Renal cortical epithelial cell (primary cell): ENCODE measurements around the gene GCNT4. TPM values are rescaled to one million over a fixed set of nuclear protein-coding genes. Genes with fewer than 3 reads are reported as not detected.

Experiments used
- DNase-seq: peaks from one replicate; pipeline ENCODE4 v3.0.0-alpha.2; 2011; ENCODE audit warnings: low read depth
- total RNA-seq: library from RNA; depleted of rRNA; stranded (reverse); fragments of >200 nt; gene quantifications from 2 replicates; pipeline ENCODE4 v1.2.3, GENCODE V29; 2014

Gene GCNT4
- total RNA-seq, 1 donor from 2014 or later: 5.5 TPM

DNA sequence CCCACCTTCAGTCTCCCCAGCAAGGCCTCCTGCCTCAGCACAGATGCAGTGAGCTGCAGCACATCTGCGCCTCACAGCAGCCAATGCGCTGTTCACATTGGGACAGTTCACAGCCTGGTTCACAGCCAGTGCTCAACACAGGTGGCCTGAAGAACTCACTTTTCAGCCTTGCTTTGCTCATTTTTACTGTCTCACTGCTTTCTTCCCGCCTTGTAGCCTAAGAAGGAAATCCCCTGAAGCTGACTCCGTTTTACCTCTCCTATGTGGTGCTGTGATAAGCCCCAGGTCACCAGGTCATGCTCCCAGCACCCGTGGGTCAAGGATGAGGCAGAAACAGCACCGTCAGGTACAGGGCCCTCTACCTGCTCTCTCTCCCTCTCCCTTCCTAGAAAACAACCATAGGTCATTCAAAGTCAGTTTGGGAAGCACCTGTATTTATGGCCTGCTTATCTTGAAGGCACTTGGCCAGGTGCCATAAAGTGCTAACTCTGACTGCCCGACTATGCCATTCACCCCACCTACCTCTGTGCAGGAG, 1.1 kb downstream of the GCNT4 start:
- no peak for DNase-seq

DNA sequence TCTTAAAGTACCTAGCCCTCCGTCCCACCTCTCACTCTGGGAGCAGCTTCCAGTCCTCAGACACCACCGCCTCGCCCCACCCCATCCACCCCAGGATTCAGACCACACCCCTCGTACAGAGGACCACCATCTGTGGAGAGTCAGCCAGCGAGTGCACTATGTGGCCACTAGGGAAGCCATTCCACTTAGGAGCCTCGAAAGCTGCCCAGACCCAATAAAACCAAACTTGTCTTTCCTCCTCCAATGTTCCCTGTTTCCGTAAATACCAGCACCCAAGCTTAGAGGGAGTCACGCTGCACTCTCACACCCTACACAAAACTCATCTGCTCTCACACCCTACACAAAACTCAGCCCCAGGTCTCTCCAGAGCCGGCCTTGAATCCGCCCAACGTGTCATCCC, 1.9 kb downstream of the GCNT4 start:
- no peak for DNase-seq

DNA sequence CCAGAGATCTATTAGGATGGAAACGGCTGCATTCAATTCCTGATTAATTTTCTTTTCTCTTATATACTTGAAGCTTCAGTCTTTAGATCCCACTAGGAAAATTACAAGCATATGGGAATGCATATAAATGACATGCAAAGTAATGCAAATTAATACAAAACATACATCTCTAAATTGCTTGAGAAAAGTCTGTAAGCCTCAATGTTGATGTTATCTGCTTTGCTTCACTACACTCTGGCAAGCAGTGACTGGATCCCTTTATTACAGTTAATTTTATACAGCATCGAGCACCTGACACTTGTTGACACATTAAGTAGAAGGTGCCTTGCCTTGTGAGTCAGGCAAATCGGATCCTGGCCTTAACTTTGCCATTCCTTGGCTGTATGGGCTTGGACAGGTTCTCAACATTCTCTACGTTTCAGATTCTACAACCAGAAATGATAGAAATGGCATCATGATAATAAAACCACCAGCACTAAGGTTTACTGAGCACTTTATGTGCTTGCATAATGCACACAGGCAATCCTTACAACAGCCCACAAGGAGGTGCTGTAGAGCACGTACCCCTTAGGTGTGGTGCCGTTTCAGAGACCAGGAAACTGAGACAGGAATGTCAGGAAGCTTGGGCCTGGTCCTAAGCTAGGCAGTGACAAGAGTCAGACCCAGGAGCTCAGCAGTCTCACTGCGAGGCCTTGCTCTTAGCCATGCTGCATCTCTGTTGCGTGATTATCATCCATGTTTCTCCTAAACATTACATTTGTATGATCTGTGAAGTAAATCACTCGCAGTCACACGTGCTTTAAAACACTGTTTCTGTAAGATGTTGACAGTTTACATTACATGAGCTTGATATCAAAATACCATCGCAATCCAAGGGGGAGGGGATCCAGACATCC, 2.7 kb downstream of the GCNT4 start:
- peak; percentile 66 for DNase-seq

DNA sequence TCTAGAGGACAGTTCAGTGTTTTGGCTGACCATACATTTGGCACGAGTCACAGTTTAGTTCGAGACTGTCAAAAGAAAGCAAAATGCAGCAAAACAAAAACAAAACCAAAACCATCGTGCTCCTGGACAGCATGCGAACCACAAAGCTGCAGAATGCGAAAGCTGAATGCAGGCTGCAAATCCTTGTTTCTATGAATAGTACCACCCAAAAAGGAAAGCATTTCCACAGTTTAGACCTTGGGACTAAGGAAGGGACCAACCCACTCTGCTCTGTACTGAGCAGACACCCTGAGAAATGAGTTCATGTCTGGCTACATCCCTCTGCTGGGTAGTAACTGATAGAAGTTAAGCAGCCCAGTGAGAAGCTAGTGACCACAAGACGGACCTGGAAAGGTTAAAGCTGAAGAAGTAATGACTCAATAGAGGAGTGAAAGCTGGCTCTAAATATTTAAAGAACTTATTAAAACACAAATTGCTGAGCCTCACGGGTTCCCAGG, 3.9 kb downstream of the GCNT4 start:
- DNase-seq: peak; percentile 30

DNA sequence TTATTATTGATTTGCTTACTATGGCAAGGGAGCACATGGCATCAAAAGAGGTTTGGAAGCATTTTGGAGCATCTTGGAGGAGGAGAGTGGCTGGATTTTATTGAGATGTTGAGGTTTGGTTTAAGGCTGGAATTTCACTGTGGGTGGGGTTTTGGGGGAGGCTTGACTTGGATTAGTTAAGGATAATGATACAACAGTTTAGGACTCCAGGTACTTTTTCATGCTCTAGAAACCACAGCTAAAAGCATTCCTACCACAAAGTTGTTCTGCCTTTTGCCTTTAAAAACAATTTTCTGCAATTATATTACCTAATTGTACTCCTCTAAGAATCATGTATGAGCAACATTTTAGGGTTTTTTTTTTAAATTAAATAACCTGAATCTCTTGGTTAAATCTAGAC, 5.0 kb downstream of the GCNT4 start:
- DNase-seq: peak; percentile 53

DNA sequence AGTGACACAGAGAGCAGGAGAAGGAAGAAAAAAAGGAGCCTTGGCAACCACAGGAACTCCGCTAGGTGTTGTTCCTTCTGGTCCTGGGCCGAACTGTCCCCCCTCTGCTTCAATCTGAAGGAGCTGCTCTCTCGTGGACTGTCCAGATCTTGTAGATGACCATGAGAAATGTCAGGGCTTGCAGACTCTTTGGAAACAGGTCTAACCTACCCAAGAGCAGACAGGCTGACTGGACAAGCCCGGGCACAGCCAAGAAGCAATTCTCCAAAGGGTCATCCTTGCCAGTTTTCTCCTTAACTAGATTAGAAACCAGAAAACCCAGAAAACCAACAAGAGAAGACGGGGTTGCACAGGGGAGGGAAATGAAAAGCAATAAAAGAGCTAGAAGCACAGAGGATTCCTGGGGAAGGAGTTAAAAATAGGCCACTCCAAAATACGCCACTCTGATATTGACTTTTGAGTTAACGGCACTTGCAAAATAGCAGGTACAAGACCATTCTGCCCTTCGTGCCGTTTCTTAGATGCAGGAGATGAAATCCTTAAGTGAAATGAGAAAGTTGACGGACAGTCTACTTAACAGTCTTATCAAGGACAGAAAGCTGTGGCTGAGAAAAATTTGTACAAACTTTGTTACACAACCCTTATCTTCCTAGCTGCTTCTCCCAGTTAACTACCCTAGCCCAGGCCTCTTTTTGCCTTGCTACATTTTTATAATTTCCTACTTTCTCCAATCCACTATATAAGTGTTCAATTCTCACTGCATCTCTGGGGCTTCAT, 5.8 kb downstream of the GCNT4 start:
- no peak for DNase-seq

DNA sequence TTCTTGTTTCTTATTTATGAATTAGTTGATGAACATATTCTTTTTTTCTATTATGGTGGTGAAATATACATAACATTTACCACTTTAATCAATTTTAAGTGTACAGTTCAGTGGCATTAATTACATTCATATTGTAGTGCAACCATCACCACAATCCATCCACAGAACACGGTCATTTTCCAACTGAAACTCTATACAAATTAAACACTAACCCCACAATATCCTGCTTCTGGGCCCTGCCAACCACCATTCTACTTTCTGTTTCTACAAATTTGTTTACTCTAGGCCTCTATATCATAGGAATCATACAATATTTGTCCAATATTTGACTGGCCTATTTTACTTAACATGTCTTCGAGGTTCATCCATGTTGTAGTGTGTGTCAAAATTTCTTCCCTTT, 7.3 kb downstream of the GCNT4 start:
- DNase-seq: no peak

DNA sequence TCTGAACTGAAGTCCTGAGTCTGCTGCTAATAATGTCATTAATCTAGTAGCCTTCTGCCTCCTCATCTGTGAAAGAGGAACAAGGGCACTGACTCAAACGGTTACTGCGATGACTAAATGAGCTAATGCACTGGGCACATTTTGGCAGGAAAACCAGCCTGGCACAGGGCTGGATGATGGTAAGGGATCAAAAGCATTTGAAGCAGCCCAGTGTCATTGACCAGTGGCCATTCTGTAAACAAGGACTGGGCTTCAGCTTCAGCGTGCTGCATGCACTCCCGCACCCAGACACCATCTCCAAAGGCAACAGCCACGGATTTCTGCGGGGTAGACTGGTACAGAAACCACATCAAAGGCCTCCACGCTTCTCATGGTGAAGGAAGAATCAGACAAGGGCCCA, 8.0 kb downstream of the GCNT4 start:
- peak; percentile 39 for DNase-seq

DNA sequence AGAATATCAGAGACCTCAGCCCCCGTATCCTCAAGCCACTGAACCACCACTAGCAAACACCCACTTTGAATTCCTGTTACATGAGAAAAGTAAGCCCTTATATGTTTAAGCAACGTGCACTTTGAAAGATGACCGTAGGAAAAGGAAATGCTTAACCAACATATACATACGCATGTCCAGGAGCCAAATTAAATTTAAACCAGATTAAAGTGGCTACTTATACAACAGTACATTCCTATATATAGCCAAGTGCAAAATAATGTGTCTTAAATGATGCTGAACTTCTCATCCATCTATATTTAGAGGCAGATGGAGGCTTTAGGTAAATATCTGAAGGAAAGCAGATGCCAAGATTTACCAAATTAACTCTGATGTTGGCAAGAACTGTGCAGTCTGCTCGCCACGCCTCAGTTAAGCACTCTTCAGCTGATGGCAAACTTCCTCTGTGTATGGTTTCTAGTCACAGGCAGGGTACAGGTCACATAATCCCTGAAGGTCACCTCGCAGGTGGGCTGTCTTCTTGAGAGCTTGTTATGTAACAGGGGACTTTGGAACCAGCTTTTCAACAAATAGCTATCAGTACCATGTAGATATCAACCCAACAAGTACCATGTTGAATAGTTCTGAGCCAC, 8.6 kb downstream of the GCNT4 start:
- no peak for DNase-seq

DNA sequence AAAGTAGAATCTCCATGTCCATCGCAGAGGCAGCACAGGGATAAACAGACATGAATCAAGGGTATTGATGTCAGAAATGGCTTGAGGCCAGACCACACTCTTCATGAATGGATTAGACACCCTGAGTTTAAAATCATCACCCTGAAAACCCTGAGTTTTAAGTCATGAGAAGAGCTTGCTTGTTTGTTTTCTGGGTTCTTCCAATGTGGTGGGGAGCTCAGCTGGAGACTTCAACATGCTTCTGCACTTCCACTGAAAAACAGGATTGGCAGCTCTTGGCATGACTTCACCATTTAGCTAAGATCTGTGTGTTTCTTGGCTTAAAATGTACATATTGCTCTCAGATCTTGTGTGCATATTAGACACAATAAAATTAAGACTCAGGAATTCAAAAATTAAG, 9.8 kb downstream of the GCNT4 start:
- no peak for DNase-seq

DNA sequence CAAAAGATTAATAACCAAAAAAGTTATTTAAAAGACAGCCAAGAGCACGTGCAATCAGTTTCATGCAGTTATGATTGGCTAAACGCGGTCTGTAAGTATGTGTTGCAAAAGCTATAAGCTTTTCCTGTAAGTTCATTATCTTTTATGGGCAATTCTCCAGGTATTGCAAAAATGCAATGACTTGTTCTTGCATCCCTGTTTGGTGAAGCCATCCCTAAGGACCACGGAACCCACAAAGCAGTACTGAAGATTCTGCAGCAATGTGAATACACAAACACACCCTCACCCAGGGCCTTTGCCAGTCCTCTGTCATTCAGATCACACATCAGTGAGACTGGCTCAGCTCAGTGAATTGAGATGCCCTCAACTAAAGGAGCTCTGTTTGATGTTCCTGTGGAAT, 11.4 kb downstream of the GCNT4 start:
- no peak for DNase-seq

DNA sequence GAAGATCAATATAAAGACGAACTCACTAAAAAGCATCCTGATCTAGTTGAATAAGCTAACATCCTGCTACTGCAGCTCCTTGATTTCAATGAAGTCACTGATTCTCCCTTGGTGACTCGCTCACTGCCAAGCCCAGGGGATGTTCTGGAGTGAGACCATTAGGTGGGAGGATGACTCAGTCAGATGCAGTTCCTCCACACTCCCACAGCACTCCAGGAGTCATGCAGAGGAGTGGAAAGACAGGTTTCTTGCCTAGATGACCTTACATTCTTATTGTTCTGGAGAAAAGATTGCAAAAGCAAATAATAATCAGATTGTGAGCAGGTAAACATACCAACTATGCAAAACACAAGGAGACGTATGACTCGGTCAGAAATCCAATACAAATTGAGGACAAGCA, 15.3 kb downstream of the GCNT4 start:
- peak; percentile 95 for DNase-seq

DNA sequence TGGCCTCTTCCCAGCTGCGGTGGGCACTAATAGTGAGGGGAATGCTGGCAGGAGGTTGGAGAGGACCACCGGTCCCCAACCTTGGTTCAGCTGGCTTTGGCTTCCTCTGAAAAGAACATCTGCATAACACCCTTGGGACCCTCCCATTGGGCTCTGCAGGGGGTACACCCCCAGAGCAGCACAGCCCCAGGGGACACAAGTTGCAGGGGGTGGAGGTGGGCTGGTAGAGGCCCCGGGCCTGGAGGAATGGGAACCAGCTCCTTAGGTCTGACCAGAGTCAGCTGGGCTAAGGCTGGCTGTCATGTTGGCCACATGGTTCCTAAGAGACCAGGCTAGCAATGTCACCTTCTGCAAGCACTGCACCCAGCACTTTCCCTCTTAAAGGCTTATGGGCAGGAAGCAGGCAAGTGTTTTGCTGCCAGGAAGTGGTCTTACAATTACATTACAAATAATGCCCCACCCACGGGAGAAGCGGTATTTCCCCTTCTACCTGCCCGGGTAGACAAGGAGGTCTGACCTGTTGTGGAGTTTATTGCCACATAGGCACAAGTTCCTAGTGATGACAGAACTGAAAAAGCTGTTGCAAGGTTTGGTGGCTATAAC, 18.1 kb downstream of the GCNT4 start:
- no peak for DNase-seq

DNA sequence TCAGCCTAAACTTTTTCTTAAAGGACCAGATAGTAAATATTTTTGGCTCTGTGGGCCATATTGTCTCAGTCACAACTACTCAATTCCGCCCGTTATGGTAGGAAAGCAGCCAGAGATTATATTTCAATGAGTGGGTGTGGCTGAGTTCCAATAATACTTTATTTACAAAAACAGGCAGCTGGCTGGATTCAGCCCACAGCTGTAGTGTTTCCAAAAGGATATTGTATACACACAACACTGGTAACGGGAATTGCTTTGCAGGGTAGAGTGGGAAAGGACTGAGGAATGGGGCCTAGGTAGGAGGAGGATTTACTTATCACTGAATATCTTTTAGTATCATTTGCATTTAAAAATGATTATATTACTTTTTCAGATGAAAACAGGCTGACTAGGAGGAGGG, 21.0 kb downstream of the GCNT4 start:
- no peak for DNase-seq

DNA sequence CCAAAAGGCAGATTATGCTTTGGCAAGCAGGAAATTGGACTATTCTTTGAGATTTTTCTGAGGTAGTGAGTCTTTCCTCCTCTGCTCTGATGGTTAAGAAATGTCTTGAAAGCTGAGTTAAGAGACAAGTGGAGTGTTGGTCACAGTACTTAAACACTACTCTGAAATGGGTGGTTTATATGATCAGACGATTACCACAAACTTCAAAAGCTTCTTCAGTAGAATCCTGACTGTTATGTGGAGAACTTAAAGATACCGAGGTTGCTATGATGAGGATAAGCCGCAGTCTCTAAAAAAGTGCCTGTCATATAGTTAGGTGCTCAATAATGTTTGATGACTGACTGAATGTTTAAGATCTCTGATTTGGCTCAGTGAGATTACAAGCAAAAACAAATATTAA, 24.3 kb downstream of the GCNT4 start:
- DNase-seq: no peak

DNA sequence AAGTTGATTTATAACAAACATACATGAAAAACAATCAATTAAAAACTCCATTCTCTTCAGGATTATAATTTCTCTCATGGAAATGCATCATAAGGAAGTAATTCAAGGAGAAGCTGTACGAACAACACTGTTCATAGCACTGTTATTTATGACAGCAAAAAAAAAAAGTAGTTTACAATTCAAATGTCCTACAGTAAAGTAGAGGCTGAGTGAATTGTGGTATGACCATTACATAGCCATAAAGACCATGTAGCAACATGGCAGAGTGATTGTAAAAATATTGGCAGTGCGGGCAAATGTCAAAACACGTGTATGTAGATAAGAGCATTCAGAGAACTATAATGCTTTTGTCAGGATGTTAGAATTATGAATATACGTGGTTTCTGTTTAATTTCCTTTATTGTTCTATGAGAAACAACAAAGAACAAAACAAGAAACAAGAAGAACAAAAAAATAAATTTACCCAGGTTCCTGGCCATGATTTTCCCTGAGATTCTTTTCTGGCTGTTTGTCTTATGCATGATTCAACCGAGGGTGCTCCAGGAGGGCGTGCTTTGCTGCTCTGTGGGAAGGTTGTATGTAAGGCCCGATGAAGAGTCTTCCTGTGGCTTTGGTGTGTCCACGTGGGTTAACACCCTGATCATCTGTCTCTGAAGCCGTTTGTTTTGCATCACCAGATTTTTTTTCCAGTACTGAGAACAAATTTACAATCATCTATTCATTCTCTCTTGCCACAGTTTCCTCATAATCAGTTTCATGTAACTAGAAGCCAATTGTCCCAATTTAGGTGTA, 28.8 kb downstream of the GCNT4 start:
- no peak for DNase-seq

DNA sequence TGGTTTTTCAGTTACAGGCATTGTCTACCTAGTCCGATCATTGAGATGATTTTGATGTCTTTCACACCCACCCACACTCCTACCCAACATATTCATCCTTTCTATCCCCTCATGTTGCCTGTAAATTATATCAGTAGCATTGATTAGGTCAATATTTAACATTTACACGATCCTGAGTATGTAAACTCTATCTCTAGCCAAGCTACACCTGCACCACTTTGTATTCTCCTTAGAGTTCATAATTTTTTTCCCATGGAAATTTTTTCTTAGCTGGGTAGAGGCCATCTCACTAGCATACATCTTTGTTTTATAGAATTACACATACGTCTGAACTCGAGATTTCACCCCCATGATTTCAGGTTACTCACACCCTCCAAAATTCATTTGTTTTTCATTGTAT, 30.6 kb downstream of the GCNT4 start:
- DNase-seq: no peak

DNA sequence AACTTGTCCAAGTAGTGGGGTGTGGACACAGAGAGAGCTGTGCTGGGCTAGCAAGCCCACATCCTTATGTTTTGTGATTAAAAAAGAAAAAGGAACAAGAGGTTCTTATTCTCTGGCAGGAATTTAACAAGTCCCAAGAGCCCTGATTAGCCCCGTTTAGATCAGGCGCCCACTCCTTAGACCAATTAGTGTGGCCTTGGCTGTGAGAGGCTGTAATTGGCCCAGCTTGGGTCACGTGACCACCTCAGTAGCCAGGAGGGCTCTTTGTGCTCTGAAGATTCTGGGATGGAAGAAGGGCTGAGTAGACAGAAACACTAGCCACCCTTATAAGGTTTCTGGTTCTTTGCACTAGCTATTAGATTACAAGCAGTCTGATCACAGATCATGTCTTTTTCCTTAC, 31.1 kb downstream of the GCNT4 start:
- DNase-seq: no peak

DNA sequence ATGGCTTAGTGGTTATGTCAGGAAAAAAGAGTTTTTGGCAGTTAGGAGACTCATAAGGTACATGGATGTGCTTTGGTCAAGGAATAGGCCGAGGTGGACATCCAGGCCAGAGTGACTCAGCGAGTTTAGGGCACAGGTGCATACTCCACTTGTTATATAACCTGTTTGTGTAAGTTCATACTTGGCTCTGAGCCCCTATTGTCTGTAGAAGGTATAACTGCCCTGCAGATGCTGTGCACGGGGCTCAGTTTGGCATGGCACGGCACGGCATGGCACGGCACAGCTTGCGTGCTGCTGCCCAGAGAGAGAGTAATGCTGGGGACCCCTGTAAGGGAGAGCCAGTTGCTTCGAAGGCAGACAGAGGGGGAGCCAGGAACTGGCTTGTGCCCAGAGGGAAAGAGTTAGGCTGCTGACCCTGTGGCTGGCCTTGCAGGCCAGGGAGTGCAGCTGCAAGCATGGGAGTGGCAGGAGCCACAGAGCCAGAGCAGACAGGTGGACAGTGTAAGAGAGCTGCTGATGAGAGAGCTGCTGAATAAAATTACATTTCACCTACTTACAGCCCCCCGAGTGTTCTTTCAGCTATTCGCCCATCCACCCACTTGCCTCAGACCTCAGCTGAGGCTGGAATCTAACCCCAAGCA, 32.2 kb downstream of the GCNT4 start:
- DNase-seq: no peak

DNA sequence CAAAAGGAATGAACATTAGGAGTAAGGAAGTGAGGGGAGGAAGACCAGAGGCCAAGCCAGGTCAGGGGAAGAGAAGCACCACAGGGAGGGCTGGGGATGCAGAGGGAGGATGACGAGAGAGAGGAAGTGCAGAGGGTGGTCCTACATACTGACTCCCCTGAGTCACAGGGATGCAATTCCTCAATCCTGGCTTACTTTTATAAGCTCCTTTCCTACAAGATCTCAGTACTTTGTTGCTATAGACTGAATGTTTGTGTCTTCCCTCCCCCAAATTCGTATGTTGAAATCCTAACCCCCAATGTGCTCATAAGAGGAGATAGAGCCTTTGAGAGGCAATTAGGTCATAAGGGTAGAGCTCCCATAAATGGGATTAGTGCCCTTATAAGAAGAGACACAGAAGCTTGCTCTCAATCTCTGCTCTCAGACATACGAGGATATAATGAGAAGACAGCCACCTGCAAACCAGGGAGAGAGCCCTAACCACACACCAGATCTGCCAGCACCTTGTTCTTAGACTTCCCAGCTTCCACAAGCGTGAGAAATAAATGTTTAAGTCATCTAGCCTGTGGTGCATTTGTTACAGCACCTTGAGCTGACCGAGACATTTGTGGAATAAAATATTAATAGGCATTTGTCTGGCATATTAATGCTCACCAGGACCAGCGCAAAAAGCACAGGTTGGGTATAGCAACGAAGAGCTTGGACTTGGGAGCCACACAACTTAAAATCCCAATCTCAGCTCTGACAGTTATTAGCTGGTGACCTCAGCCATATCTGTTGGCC, 33.4 kb downstream of the GCNT4 start:
- no peak for DNase-seq
